Activated CD4-positive, alpha-beta T cell treated with anti-CD3 and anti-CD28 coated beads for 1 hour (primary cell): Measurements from ENCODE around the gene TGFB1I1.
"Not testable (repeated sequence)": the region's sequence is repeated elsewhere in the genome, so short reads cannot be mapped to it uniquely, and the experiment has no call there.

Experiments
- DNase-seq: peaks from one replicate; pipeline ENCODE4 v3.0.0-alpha.2; 2020

Gene TGFB1I1

GRCh38 chr16:31471875-31472708 lies at the start of gene TGFB1I1:
Gene TGFB1I1, plus strand, starts transcription at chr16:31472152. Its CDS starts 37 bp downstream, at chr16:31472189.
- no peak for DNase-seq

GRCh38 chr16:31423241-31423640 lies 48.7 kb upstream of the TGFB1I1 start:
- no peak for DNase-seq

DNA sequence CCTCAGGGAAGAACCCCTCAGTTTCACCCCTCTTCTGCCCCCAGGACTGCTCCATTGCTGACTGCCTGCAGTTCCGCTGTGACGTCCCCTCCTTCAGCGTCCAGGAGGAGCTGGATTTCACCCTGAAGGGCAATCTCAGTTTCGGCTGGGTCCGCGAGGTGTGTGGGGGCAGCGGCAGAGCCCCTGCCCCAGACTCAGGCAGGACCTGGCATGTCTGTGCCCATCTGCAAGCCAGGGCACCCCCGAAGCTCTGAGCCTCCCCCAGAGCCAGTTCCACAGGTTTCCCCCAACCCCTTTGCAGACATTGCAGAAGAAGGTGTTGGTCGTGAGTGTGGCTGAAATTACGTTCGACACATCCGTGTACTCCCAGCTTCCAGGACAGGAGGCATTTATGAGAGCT lies 48.2 kb upstream of the TGFB1I1 start:
- no peak for DNase-seq

GRCh38 chr16:31427441-31428278 lies 44.3 kb upstream of the TGFB1I1 start:
- DNase-seq = peak; percentile 63

GRCh38 chr16:31428279-31428597 lies 43.7 kb upstream of the TGFB1I1 start, which contains the start of gene COX6A2:
Gene COX6A2, minus strand, starts transcription at chr16:31428360. Its CDS starts 35 bp downstream, at chr16:31428325.
- DNase-seq = no peak

DNA sequence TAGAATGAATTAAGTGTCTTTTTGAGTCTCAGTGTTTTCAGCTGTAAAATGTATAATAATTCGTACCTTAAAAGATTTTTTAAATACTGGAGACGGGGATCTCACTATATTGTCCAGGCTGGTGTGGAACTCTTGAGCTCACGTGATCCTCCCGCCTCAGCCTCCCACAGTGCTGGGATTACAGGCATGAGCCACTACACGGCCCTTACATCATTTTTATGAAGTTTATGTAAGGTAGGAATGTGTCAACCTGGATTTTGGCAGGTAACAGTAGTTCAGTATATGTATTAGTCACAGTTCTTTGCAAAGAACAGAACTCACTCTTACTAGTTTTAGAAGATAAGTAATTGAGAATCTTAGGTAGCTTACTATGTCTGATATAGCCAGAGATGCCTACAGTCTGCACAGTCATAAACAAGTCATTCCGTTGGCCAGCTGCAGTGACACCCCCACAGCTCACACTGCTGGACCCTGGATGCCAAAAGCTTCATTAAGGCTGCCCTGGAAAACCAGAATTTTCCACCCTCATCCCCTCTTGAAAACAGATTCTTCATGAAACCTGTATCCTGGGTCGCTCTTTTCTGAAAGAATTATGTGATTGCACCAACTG lies 43.2 kb upstream of the TGFB1I1 start:
- DNase-seq = no peak

- DNase-seq = no peak
These were observed 42.6 kb upstream of the TGFB1I1 start for GRCh38 chr16:31429314-31429713.

GRCh38 chr16:31429796-31430195 lies 42.2 kb upstream of the TGFB1I1 start:
- DNase-seq = no peak

DNA sequence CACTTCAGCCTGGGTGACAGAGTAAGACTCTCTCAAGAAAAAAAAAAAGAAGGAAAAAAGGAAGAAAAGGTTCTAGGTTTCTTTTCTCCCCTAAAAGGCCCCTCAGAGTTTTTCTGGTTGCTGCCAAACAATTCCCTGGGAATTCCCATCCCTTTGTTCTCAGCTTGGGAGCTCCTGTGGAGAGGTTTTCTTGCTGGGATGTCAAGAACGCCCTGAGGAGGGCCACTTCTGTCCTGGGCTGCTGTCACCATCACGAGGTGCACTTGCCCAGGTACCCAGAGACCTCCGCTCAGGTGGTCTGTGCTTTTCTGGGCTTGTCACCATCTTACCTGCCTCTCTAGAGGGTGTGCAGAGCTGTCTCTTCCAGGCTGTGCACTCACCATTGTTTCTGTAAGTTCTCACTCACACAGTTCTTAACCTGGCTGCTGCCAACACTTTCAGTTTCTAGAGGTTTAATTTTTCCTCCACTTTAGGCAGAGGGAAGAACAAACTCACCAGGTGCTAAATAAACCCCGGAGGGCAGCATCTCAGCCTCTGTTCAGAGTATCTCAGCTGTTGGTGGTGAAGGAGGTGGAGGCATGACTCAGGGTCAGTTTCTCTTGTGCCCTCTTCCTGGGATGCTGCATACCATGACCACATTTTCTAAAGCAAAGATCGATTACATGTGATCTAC lies 41.4 kb upstream of the TGFB1I1 start:
- DNase-seq = no peak

- no peak for DNase-seq
These were observed 36.4 kb upstream of the TGFB1I1 start for GRCh38 chr16:31435341-31436220.

GRCh38 chr16:31436221-31437045 lies 35.5 kb upstream of the TGFB1I1 start:
- no peak for DNase-seq

DNA sequence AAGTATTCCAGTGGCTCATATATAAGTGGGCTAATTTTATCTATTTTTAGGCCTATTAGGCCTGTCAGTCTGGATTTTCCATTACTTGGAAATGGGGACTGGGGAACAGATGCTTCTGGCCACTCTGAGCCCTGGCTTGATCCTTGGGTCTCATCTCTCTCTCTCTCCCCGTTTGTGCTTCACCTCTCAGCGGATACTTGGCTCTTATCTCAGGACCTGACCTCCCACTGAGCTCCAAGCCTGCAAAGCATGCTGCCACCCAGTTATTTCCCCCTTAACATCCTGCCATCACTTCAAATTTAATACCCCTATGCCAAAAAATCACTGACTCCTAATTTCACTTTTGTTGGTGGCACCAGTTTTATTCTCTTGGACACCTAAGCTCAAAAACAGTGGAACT lies 33.5 kb upstream of the TGFB1I1 start:
- no peak for DNase-seq

- DNase-seq = not testable (repeated sequence)
These were observed 32.9 kb upstream of the TGFB1I1 start for GRCh38 chr16:31439023-31439422.

- no peak for DNase-seq
These were observed 32.4 kb upstream of the TGFB1I1 start for GRCh38 chr16:31439519-31439918.

DNA sequence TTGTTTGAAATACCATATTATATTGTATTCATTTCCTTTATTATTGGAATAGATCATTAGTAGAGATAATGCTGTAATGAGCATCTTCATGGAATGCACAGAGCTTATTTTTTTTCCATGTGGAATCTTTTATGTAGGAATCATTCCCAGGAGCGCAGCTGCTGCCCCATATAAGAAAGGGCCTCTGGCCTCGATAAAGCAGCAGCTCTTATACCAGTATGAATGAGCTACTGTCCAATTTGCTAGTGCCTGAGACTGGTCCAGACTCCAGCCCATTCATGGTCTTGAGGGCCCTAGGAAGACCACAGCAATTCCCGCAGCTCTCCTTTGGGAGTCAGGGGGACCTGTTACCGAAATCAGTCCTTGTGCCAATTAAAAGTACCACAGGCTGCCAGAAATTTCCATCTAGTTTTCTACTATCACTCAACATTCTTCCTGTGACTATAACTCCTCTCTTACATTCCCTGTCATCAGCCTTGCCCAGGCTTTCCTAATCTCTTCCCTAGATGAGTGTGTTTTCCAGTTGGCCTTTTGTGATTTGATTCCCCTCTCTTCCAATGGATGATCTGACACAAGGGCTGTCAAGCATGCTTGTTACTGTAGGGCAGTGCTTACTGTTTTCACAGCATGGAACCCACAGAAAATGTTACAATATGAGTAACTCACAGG lies 31.3 kb upstream of the TGFB1I1 start:
- no peak for DNase-seq

- DNase-seq = no peak
These were observed 30.0 kb upstream of the TGFB1I1 start for GRCh38 chr16:31441956-31442355.

- not testable (repeated sequence) for DNase-seq
These were observed 26.0 kb upstream of the TGFB1I1 start for GRCh38 chr16:31445931-31446330.

- no peak for DNase-seq
These were observed 20.8 kb upstream of the TGFB1I1 start for GRCh38 chr16:31451201-31451600.

- no peak for DNase-seq
These were observed 20.1 kb upstream of the TGFB1I1 start for GRCh38 chr16:31451681-31452351.

DNA sequence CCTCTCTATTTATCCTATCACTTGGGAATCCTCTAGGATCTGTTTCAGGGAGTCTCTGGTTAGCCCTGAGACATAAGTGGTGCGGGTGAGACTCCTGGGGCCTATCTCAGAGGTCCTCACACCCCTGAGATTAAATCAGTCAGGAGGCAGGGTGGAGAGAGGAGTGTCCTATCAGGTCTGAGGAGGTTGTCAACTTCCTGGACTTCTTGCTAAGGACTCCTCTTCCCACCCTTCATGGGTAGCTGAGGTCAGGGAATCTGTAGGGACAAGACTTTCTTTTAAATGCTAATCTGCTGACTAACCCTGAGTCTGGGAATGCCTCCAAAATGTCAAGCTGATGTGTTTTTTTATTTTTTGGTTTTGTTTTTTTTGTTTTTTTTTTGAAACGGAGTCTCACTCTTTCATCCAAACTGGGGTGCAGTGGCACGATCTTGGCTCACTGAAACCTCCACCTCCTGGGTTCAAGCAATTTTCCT lies 19.3 kb upstream of the TGFB1I1 start:
- no peak for DNase-seq
